K562 (cell line): ENCODE results near the gene ELOVL5. TPM values are rescaled to one million over a fixed set of nuclear protein-coding genes. Genes with fewer than 3 reads are reported as not detected.

Experiments
- BHLHE40 ChIP-seq: IDR thresholded peaks from 2 replicates; pipeline ENCODE4 v1.6.1; 2011; ENCODE audit warnings: low read length, improper control_type of control experiment
- CBFA2T3 ChIP-seq: fragments of 450-650 bp; IDR thresholded peaks from 2 replicates; pipeline ENCODE4 v1.6.1; 2017
- DMBX1 ChIP-seq: fragments of 250-450 bp; sonication (Bioruptor Pico); IDR thresholded peaks from 2 replicates; pipeline ENCODE4 v1.8.0; 2022; ENCODE audit warnings: inconsistent platforms, mild to moderate bottlenecking, moderate library complexity, borderline replicate concordance
- DPF2 ChIP-seq: fragments of 450-650 bp; IDR thresholded peaks from 2 replicates; pipeline ENCODE4 v1.6.1; 2016
- E2F3 ChIP-seq: fragments of 250-450 bp; sonication (Bioruptor Pico); IDR thresholded peaks from 2 replicates; pipeline ENCODE4 v1.4.0; 2020; ENCODE audit warnings: mild to moderate bottlenecking
- EGR1 ChIP-seq: fragments of 450-650 bp; conservative IDR thresholded peaks from 2 replicates; pipeline ENCODE4 v1.6.1; 2017; ENCODE audit warnings: mild to moderate bottlenecking
- GABPA ChIP-seq: fragments of 200-800 bp; sonication (Bioruptor generic); conservative IDR thresholded peaks from 2 replicates; pipeline ENCODE4 v1.6.1; 2016; ENCODE audit warnings: low read depth, missing genetic modification characterization, missing compliant biosample characterization
- GATA2 ChIP-seq: sonication (generic); formaldehyde crosslinking; IDR thresholded peaks from 2 replicates; pipeline ENCODE4 v1.4.0; 2020; ENCODE audit warnings: mild to moderate bottlenecking, missing genetic modification reagents
- MIER1 ChIP-seq: fragments of 450-650 bp; IDR thresholded peaks from 2 replicates; pipeline ENCODE4 v1.6.1; 2016; ENCODE audit warnings: antibody characterized with exemption, mild to moderate bottlenecking, low read depth
- NCOA2 ChIP-seq, 2 experiments: fragments of 450-650 bp; IDR thresholded peaks; 2 replicates each; pipeline ENCODE4 v1.6.1; 2018; ENCODE audit warnings: mild to moderate bottlenecking in 2 of 2, moderate library complexity in 1 of 2; ENCODE audit not compliant: partially characterized antibody in 2 of 2
- RBM22 ChIP-seq: fragments of 200-400 bp; formaldehyde crosslinking; IDR thresholded peaks from 2 replicates; pipeline ENCODE4 v1.6.1; 2018; ENCODE audit warnings: low read length, low read depth; ENCODE audit not compliant: poor library complexity, severe bottlenecking
- RNF2 ChIP-seq: sonication (generic); IDR thresholded peaks from 2 replicates; pipeline ENCODE4 v1.6.1; 2016
- SIRT6 ChIP-seq: IDR thresholded peaks from one replicate; pipeline ENCODE4 v1.6.1; 2012; ENCODE audit warnings: low read depth, mild to moderate bottlenecking, control low read depth, inconsistent platforms, low read length, moderate library complexity
- SMAD2 ChIP-seq: fragments of 150-350 bp; IDR thresholded peaks from 2 replicates; pipeline ENCODE4 v1.6.1; 2014; ENCODE audit warnings: low read depth, mild to moderate bottlenecking, low read length
- SMARCE1 ChIP-seq: fragments of 450-650 bp; IDR thresholded peaks from 2 replicates; pipeline ENCODE4 v1.7.1; 2016; ENCODE audit warnings: mild to moderate bottlenecking
- SREBF1 ChIP-seq: fragments of 150-350 bp; IDR thresholded peaks from 2 replicates; pipeline ENCODE4 v1.6.1; 2014; ENCODE audit warnings: antibody characterized with exemption, low read depth, low read length, borderline replicate concordance
- THRAP3 ChIP-seq: fragments of 450-650 bp; IDR thresholded peaks from 2 replicates; pipeline ENCODE4 v1.6.1; 2016; ENCODE audit warnings: mild to moderate bottlenecking, inconsistent platforms, borderline replicate concordance
- ZBED1 ChIP-seq: IDR thresholded peaks from 2 replicates; pipeline ENCODE4 v1.6.1; 2014
- ZFP36 ChIP-seq: fragments of 150-350 bp; IDR thresholded peaks from 2 replicates; pipeline ENCODE4 v1.6.1; 2018; ENCODE audit warnings: low read length, low read depth; ENCODE audit not compliant: partially characterized antibody
- ZNF212 ChIP-seq: fragments of 450-650 bp; formaldehyde crosslinking; IDR thresholded peaks from 2 replicates; pipeline ENCODE4 v1.4.0; 2020; ENCODE audit warnings: mild to moderate bottlenecking
- ZNF764 ChIP-seq: fragments of 250-450 bp; sonication (Bioruptor Pico); IDR thresholded peaks from 2 replicates; pipeline ENCODE4 v1.4.0; 2020; ENCODE audit warnings: low read depth, mild to moderate bottlenecking, moderate library complexity
- polyA plus RNA-seq, 8 experiments: library from polyadenylated mRNA; depleted of rRNA in 4 of 8; stranded (reverse) in 5 of 8; unstranded in 3 of 8; fragments of >200 nt; fragmentation: Nextera tagmentation in 2 of 8; fragmentation: Illumina TruSeq in 1 of 8; extraction: Ambion mirVana in 2 of 8; extraction: Trizol in 1 of 8; gene quantifications; 2 replicates each; pipeline versions ENCODE4 v1.2.1 to v1.2.3, GENCODE V29; 2011 to 2014; ENCODE audit warnings: inconsistent platforms in 1 of 8, missing spikeins in 1 of 8
- total RNA-seq, 7 experiments: library from RNA; depleted of rRNA in 6 of 7; stranded (reverse); fragments of >200 nt in 6 of 7; fragmentation: Illumina TruSeq in 2 of 7; extraction: Trizol in 2 of 7; gene quantifications; 2 replicates each; pipeline versions ENCODE4 v1.2.1 to v1.2.3, GENCODE V29; 2011 to 2021; ENCODE audit warnings: low replicate concordance in 1 of 7
- TF ChIP-seq, protein P1 (sequence below): sonication (generic); formaldehyde crosslinking; IDR thresholded peaks from 2 replicates; pipeline ENCODE4 v1.8.0; 2022; ENCODE audit warnings: missing genetic modification reagents, mild to moderate bottlenecking, moderate library complexity, borderline replicate concordance
- TF ChIP-seq, protein P2 (sequence below): sonication (generic); formaldehyde crosslinking; IDR thresholded peaks from 2 replicates; pipeline ENCODE4 v1.4.0; 2020; ENCODE audit warnings: mild to moderate bottlenecking, missing genetic modification reagents
- TF ChIP-seq, protein P3 (sequence below), 2 experiments: IDR thresholded peaks; 2 replicates each; pipeline ENCODE4 v1.6.1; 2012; ENCODE audit warnings: improper control_type of control experiment in 2 of 2, low read depth in 2 of 2, low read length in 2 of 2, borderline replicate concordance in 1 of 2

ELOVL5 gene
- total and polyA plus RNA-seq, 9 of the 15 experiments (the other 6 are each of a cell fraction or from before 2014, with no cell fraction given): 70.6 to 245 (median 132) TPM

DNA sequence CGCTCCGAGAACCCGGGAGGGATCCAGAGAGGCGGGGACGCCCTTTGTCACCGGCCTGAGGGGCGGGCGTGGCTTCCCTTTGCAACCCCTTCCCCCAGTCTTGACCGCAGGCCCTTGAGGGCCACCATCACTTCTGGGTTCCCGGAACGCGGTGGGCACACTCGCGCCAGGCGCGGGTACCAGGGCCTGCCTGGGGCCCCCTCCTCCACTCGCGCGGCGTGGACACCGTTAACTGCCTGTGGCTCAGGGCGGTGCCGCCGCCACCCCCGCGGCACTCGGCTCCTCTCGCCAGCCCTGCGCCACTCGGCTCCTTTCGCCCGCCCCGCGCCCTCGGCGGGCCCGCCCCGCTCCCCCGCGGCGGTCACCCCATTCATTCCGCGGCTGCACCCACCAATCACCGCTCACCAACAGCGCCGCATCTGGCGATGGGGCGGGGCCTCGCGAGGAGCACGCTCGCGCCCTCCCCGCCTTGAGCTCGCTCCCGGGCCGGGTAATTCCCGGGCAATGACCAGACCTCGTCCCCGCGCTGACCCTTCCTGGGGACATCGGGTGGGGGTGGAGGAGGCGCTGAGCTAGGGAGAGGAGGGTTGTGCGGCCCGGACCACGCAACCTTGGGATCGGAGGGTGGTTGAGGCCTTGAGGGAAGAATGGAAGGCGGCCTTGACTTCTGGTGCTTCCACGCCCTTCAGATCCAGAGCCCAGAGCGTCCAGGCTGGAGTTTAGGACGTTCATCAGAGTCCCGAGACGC lies 10.5 kb upstream of the ELOVL5 start (continued):
- TF ChIP-seq EGR1: peak; percentile 96
- no peak for TF ChIP-seq SMAD2
- TF ChIP-seq RBM22: no peak
- peak; percentile 40; the same call in 1 of the 2 replicates for TF ChIP-seq CBFA2T3
- TF ChIP-seq NCOA2 (IDR thresholded peaks at IDR 0.05; ENCODE audit: partially characterized antibody in 2 of 2): no peak
- 0 out of 2 replicates have a peak, but pooled peaks have one; percentile 21 for TF ChIP-seq MIER1
- TF ChIP-seq ZNF764 (CRISPR knock-in tag): no peak
- TF ChIP-seq, protein P1, sequence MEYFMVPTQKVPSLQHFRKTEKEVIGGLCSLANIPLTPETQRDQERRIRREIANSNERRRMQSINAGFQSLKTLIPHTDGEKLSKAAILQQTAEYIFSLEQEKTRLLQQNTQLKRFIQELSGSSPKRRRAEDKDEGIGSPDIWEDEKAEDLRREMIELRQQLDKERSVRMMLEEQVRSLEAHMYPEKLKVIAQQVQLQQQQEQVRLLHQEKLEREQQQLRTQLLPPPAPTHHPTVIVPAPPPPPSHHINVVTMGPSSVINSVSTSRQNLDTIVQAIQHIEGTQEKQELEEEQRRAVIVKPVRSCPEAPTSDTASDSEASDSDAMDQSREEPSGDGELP (CRISPR knock-in tag): peak; percentile 81; the same call in 1 of the 2 replicates
- TF ChIP-seq DMBX1 (CRISPR knock-in tag): peak; percentile 63
- TF ChIP-seq, protein P2, sequence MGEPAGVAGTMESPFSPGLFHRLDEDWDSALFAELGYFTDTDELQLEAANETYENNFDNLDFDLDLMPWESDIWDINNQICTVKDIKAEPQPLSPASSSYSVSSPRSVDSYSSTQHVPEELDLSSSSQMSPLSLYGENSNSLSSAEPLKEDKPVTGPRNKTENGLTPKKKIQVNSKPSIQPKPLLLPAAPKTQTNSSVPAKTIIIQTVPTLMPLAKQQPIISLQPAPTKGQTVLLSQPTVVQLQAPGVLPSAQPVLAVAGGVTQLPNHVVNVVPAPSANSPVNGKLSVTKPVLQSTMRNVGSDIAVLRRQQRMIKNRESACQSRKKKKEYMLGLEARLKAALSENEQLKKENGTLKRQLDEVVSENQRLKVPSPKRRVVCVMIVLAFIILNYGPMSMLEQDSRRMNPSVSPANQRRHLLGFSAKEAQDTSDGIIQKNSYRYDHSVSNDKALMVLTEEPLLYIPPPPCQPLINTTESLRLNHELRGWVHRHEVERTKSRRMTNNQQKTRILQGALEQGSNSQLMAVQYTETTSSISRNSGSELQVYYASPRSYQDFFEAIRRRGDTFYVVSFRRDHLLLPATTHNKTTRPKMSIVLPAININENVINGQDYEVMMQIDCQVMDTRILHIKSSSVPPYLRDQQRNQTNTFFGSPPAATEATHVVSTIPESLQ (CRISPR knock-in tag): no peak
- peak; percentile 65 for TF ChIP-seq E2F3 (CRISPR knock-in tag)
- no peak for TF ChIP-seq ZFP36
- TF ChIP-seq SMARCE1: peak; percentile 68
- TF ChIP-seq SIRT6: no peak
- 0 out of 2 replicates have a peak, but pooled peaks have one; percentile 71 for TF ChIP-seq ZNF212
- no peak; the same call in 1 of the 2 replicates for TF ChIP-seq BHLHE40
- TF ChIP-seq, protein P3, sequence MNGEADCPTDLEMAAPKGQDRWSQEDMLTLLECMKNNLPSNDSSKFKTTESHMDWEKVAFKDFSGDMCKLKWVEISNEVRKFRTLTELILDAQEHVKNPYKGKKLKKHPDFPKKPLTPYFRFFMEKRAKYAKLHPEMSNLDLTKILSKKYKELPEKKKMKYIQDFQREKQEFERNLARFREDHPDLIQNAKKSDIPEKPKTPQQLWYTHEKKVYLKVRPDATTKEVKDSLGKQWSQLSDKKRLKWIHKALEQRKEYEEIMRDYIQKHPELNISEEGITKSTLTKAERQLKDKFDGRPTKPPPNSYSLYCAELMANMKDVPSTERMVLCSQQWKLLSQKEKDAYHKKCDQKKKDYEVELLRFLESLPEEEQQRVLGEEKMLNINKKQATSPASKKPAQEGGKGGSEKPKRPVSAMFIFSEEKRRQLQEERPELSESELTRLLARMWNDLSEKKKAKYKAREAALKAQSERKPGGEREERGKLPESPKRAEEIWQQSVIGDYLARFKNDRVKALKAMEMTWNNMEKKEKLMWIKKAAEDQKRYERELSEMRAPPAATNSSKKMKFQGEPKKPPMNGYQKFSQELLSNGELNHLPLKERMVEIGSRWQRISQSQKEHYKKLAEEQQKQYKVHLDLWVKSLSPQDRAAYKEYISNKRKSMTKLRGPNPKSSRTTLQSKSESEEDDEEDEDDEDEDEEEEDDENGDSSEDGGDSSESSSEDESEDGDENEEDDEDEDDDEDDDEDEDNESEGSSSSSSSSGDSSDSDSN (IDR thresholded peaks at IDR 0.05; ENCODE audit: borderline replicate concordance in 1 of 2, low read depth in 2 of 2, low read length in 2 of 2): peak in 1 of 2 experiments; percentile 67; a peak in 1 of 4 replicates
- TF ChIP-seq DPF2: peak; percentile 63
- peak; percentile 98 for TF ChIP-seq RNF2
- TF ChIP-seq ZBED1: no peak
- peak; percentile 100 for TF ChIP-seq SREBF1
- TF ChIP-seq THRAP3: no peak
- 0 out of 2 replicates have a peak, but pooled peaks have one; percentile 22 for TF ChIP-seq GABPA (tag)
- no peak for TF ChIP-seq GATA2
